ENCODE data around the gene NOP14.

DNA sequence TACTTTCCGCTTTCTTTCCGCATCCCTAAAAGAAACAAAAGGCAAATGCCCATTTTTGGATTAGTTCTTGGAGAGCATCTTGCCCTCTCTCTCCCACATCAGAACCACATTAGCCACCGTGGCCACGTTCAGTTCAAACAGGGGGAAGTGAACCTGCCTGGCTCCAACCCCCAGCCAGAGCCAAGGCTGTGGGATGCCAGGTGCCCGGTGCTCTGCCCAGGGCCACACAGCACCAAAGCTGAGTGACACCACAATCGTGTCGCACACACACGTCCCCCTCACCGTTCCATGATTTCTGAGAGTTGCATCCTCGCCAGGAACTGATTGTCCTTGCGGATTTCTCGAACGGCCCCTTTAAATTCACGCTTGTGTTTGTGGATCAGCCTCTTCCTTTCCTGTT, 24.3 kb downstream of the NOP14 start:
- TF ChIP-seq EZH2phosphoT487 (IDR thresholded peaks at IDR 0.05; ENCODE audit: insufficient read depth, low read depth) (no peak), EZH2 (IDR thresholded peaks at IDR 0.05; ENCODE audit: insufficient read depth, poor library complexity, severe bottlenecking) (no peak)
